DOHH2 (cell line): ENCODE data around the gene KDM4C.

ENCODE experiments used
- H3F3A ChIP-seq: fragments of 200-600 bp; sonication (generic), shearing (Covaris generic); 2 replicates; pipeline ENCODE4 v1.6.0; 2016; ENCODE audit warnings: antibody characterized with exemption, mild to moderate bottlenecking; ENCODE audit not compliant: control insufficient read depth, insufficient read depth
- H3K27ac ChIP-seq: fragments of 200-600 bp; sonication (generic); 2 replicates; pipeline ENCODE4 v1.5.1; 2014; ENCODE audit warnings: low read depth, mild to moderate bottlenecking, low read length, moderate library complexity
- H3K27me3 ChIP-seq: fragments of 200-600 bp; sonication (generic); 2 replicates; pipeline ENCODE4 v1.6.1; 2014; ENCODE audit warnings: mild to moderate bottlenecking, low read length, mixed read lengths; ENCODE audit not compliant: control insufficient read depth
- H3K36me3 ChIP-seq: fragments of 200-600 bp; sonication (generic); 2 replicates; pipeline ENCODE4 v1.6.1; 2014; ENCODE audit warnings: mild to moderate bottlenecking, low read length, moderate library complexity, mixed read lengths; ENCODE audit not compliant: control insufficient read depth
- H3K4me1 ChIP-seq: fragments of 200-600 bp; sonication (generic); 2 replicates; pipeline ENCODE4 v1.6.1; 2014; ENCODE audit warnings: mild to moderate bottlenecking, low read length, mixed read lengths; ENCODE audit not compliant: control insufficient read depth
- H3K4me2 ChIP-seq: fragments of 200-600 bp; sonication (generic); 2 replicates; pipeline ENCODE4 v1.6.0; 2014; ENCODE audit warnings: mild to moderate bottlenecking, low read length, moderate library complexity
- H3K4me3 ChIP-seq: fragments of 200-600 bp; sonication (generic); 2 replicates; pipeline ENCODE4 v1.5.1; 2014; ENCODE audit warnings: mild to moderate bottlenecking, low read length, mixed read lengths
- H3K79me2 ChIP-seq: fragments of 200-600 bp; sonication (generic); 2 replicates; pipeline ENCODE4 v1.6.1; 2014; ENCODE audit warnings: mild to moderate bottlenecking, low read length, mixed read lengths; ENCODE audit not compliant: control insufficient read depth
- H3K9me2 ChIP-seq: fragments of 200-600 bp; sonication (generic); replicated peaks from 2 replicates; pipeline ENCODE4 v1.6.1; 2014; ENCODE audit warnings: mild to moderate bottlenecking, low read length, mixed read lengths; ENCODE audit not compliant: control insufficient read depth
- H3K9me3 ChIP-seq: fragments of 200-600 bp; sonication (generic); 2 replicates; pipeline ENCODE4 v1.6.1; 2014; ENCODE audit warnings: antibody characterized with exemption, low read length, mixed read lengths; ENCODE audit not compliant: control insufficient read depth, insufficient read depth
- H4K20me1 ChIP-seq: fragments of 200-600 bp; sonication (generic); 2 replicates; pipeline ENCODE4 v1.6.0; 2014; ENCODE audit warnings: low read depth, mild to moderate bottlenecking, antibody characterized with exemption, low read length, moderate library complexity; ENCODE audit not compliant: control insufficient read depth, insufficient read depth
- CTCF ChIP-seq: fragments of 200-600 bp; sonication (generic); IDR thresholded peaks from one replicate; pipeline ENCODE4 v1.5.1; 2014; ENCODE audit warnings: antibody characterized with exemption, mild to moderate bottlenecking, low read depth, low read length; ENCODE audit not compliant: poor library complexity, severe bottlenecking
- EZH2phosphoT487 ChIP-seq: fragments of 200-600 bp; sonication (generic); IDR thresholded peaks from 2 replicates; pipeline ENCODE4 v1.6.1; 2017; ENCODE audit warnings: borderline replicate concordance, mild to moderate bottlenecking, antibody characterized with exemption, low read length, moderate library complexity, mixed read lengths

KDM4C gene

GRCh38 chr9:7139886-7140285 is 382.1 kb downstream of the KDM4C start:
- H3K9me3 ChIP-seq: no peaks in the 10 kb centered on the region
- no peaks in the 10 kb centered on the region for H4K20me1 ChIP-seq
- H3K4me1 ChIP-seq: no peaks in the 10 kb centered on the region
- no peaks in the 10 kb centered on the region for H3K27me3 ChIP-seq
- H3K9me2 ChIP-seq: no peaks in the 10 kb centered on the region
- H3K36me3 ChIP-seq: peaks cover 5% of the 10 kb centered on the region; the same call in 1 of the 2 replicates
- no peaks in the 10 kb centered on the region for H3K79me2 ChIP-seq
- H3F3A ChIP-seq: no peaks in the 10 kb centered on the region
- no peak overlapping the region for H3K4me2 ChIP-seq
- TF ChIP-seq CTCF (no peak), EZH2phosphoT487 (no peak)
- no peak overlapping the region for H3K4me3 ChIP-seq
- no peak overlapping the region for H3K27ac ChIP-seq

- Histone ChIP-seq H3K4me1 (no peaks in the 10 kb centered on the region), H3K27ac (no peak overlapping the region), H3K79me2 (no peaks in the 10 kb centered on the region), H3K4me2 (no peak overlapping the region), H4K20me1 (no peaks in the 10 kb centered on the region), H3F3A (no peaks in the 10 kb centered on the region), H3K4me3 (no peak overlapping the region), H3K36me3 (peaks cover 1% of the 10 kb centered on the region; the same call in 1 of the 2 replicates), H3K9me3 (no peaks in the 10 kb centered on the region), H3K9me2 (no peaks in the 10 kb centered on the region), H3K27me3 (no peaks in the 10 kb centered on the region)
- TF ChIP-seq EZH2phosphoT487 (no peak), CTCF (no peak)
Measured at GRCh38 chr9:7140401-7140800, 382.6 kb downstream of the KDM4C start.

GRCh38 chr9:7143645-7144200 is 385.9 kb downstream of the KDM4C start:
- no peaks in the 10 kb centered on the region for H3K9me2 ChIP-seq
- H3K4me3 ChIP-seq: no peak overlapping the region
- no peaks in the 10 kb centered on the region for H3F3A ChIP-seq
- no peaks in the 10 kb centered on the region for H3K79me2 ChIP-seq
- H3K4me1 ChIP-seq: no peaks in the 10 kb centered on the region
- peaks cover 3% of the 10 kb centered on the region; the same call in 1 of the 2 replicates for H3K9me3 ChIP-seq
- H3K27me3 ChIP-seq: no peaks in the 10 kb centered on the region
- TF ChIP-seq CTCF: no peak
- TF ChIP-seq EZH2phosphoT487: no peak
- no peak overlapping the region for H3K4me2 ChIP-seq
- H4K20me1 ChIP-seq: no peaks in the 10 kb centered on the region
- peaks cover 2% of the 10 kb centered on the region; the same call in 1 of the 2 replicates for H3K36me3 ChIP-seq
- H3K27ac ChIP-seq: no peak overlapping the region
